Activated CD8-positive, alpha-beta memory T cell treated with anti-CD3 and anti-CD28 coated beads for 24 hours (primary cell): ENCODE results near the gene HCST.
A peak's percentile ranks its signal among the peaks of the same experiment; 100 is the strongest.
"Not testable (repeated sequence)": the region's sequence is repeated elsewhere in the genome, so short reads cannot be mapped to it uniquely, and the experiment has no call there.

Experiments
- DNase-seq: peaks from one replicate; pipeline ENCODE4 v3.0.0-alpha.2; 2020

HCST gene

DNA sequence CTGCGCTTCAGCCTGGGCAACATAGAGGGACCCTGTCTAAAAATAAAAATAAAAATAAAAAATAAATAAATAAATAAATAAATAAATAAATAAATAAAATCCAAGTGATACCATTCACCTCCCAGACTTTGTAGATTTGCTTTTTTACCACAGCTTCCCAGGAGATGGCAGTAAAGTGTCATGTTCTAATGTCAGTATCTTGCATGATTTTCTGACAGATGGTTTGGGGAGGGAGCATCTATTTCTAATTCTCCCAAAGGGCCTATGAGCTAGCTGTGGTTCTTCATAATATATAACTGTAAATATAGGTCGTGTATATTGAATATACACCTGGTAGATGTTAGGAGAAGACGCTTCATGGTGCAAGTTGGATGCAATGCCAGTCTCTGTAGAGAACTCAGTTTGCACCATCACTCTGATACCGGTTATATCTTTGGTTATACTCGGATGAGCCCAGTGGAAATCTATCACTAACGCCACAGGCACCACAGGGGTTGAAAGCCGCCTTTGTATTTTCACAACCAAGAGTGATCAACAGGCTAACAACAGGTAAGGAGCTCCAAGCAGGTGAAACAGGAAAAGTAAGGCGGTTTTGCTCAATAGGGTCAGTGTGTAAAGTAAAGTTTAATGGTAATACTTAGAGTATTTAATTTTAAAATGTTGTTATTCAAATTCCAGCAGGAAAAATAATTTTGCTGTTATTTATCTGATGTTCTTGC, 20.1 kb upstream of the HCST start:
- DNase-seq = no peak

DNA sequence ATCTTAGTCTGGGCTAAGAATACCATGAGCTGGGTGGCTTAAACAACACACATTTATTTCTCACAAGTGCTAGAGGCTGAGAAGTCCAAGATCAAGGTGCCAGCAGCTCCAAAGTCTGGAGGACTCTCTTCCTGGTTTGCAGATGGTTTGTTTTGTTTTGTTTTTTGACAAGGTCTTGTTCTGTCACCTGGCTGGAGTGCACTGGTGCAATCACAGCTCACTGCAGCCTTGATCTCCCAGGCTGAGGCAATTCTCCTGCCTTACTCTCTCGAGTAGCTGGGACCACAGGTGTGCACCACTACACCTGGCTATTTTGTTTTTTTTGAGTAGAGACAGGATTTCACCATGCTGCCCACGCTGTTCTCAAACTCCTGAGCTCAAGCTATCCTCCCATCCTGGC, 18.4 kb upstream of the HCST start:
- DNase-seq = no peak

GRCh38 chr19:35885225-35885738, 17.0 kb upstream of the HCST start:
- DNase-seq = no peak

DNA sequence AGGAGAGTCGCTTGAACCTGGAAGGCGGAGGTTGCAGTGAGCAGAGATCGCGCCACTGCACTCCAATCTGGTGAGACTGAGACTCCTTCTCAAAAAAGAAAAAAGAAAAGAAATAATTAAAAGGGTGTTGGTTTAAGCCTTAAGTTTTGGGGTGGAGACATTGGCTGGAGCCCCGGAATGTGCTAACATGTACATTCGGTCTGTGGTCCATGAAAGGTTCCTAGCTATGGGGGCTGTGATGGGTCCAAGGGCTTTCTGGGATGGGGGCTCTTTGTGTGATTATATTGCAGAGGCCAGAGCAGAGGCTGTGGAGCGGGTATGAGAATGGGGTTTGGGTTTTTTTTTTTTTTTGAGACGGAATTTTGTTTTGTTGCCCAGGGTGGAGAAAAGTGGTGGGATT, 16.4 kb upstream of the HCST start:
- no peak for DNase-seq

GRCh38 chr19:35887197-35887596, 15.1 kb upstream of the HCST start:
- no peak for DNase-seq

- DNase-seq = no peak
Measured at GRCh38 chr19:35888398-35888797, 13.9 kb upstream of the HCST start.

- DNase-seq = no peak
Measured at GRCh38 chr19:35889370-35890112, 12.8 kb upstream of the HCST start.

DNA sequence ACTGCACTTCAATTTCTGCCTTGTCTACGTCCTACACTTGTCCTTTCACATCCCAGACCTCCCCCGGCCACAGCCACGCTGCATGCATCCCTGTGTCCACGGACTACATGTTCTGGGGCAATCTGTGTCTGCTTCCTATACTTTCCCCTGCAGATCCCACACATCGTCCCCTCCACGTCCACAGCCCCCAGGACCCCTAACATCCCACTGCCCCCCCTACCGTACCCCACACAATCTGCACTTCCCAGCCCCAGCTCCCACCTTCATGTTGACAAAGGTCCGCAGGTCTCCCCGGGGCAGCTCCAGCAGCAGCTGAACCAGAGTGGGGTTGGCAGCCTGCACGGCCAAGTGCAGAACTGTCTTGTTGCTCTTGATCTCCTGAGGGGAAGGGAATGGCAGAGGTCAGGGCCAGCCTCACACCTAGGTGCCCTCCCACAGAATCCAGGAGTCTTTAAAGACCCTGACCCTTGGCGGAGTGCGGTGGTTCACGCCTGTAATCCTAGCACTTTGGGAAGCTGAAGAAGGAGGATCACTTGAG, 12.1 kb upstream of the HCST start:
- DNase-seq = no peak

DNA sequence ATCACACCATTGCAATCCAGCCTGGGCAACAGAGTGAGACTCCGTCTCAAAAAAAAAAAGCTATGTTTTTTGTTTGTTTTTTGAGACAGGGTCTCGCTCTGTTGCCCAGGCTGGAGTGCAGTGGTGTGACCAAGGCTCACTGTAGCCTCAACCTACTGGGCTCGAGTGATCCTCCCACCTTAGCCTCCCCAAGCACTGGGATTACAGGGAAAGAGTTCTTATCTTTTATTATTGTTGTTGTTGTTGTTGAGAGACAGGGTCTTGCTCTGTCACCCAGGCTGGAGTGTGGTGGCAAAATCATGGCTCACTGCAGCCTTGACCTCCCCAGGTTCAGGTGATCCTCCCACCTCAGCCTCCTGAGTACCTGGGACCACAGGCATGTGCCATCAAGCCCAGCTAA, 10.5 kb upstream of the HCST start:
- not testable (repeated sequence) for DNase-seq

DNA sequence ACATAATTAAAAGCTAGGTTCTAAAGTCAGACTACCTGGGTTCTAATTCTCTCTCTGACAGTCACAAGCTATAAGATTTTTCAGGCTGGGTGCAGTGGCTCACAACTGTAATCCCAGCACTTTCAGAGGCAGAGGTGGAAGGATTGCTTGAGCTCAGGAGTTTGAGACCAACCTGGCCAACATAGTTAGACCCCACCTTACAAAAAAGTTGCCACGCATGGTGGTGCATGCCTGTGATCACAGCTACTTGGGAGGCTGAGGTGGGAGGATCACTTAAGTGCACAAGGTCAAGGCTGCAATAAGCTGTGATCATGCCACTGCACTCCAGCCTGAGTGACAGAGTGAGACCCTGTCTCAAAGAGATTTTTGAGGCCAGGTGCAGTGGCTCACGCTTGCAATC, 8.0 kb upstream of the HCST start:
- no peak for DNase-seq

DNA sequence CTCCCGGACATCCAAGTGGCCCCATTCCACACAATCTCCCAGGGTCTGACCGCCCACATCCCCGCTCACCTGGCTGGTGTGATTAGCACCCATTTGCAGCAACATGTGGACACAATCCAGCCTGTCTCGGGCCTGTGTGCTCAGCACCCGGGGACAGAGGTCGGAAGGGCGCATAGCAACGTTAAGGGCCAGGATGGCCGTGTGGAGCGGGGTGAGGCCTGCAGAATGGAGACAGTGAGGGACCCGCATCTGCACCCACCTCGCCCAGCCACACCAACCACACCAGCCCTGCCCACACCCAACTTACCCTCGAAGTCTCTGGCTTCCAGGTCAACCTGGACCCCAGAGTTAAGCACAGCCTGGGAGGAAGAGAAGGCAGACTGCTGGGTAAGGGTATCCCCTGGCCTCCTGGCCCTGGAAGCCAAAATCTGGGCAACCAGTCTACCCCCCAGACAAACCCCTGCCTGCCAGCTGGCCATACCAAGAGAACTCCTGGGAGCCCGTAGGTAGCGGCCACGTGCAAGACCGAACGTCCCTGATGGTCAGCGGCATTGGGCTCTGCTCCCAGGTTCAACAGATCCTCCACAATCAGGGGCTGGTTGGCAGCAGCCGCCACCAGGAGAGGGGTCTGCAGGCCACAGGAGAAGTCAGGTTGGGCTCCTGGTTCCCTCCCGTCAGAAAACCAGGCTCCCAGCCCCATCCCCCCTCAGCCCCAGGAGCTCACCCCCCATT, 6.3 kb upstream of the HCST start:
- DNase-seq = no peak

GRCh38 chr19:35896643-35897040, 5.7 kb upstream of the HCST start:
- no peak for DNase-seq

DNA sequence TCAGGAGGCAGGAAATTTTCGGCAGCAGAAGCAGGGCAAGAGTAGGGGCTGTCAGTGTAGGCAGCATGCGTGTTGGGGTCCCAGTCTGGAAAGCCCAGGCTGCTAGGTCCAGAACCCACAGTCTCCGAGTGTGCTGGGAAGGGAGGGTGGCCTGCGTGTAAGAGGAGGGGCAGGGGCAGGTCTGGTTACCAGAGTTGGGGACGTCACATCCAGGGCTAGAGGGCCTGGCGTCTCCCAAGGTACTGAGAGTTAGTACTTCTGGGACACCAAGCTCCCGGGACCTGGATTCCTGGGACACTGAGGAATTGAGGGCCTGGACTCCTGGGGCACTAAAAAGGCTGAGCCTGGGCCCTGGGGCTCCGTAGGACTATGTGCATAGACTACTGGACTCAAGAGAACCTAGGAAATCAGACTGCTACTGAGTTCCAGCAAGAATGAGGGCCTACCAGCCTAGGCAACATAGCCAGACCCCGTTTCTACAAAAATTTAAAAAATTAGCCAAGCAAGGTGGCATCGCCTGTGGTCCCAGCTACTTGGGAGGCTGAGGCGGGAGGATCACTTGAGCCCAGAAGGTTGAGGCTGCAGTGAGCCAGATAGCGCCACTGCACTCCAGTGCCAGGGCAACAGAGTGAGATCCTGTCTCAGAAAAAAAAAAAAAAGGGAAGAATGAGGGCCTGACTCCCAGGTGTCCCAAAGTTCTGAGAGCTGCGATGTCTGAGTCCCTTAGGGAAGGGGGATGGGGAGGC, 4.5 kb upstream of the HCST start:
- no peak for DNase-seq

DNA sequence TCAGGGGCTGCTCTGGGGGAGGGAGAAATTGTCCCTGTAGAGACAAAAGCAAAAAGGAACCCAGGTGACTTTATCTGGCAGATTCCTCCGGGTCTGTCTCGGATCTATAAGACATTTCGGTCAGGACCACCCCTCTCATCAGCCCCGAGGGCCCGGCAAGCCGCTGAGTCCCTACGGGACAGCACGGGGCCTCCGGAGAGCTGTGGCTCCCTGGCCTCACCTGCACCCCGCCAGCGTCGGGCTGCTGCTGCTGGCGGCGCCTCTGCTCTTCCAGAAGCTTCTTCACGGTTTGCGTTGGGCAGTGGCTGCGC, 3.9 kb upstream of the HCST start:
- peak; percentile 77 for DNase-seq

GRCh38 chr19:35899547-35900214, 2.6 kb upstream of the HCST start:
- DNase-seq = peak; percentile 91

GRCh38 chr19:35901055-35901644, 1.2 kb upstream of the HCST start:
- DNase-seq = no peak

DNA sequence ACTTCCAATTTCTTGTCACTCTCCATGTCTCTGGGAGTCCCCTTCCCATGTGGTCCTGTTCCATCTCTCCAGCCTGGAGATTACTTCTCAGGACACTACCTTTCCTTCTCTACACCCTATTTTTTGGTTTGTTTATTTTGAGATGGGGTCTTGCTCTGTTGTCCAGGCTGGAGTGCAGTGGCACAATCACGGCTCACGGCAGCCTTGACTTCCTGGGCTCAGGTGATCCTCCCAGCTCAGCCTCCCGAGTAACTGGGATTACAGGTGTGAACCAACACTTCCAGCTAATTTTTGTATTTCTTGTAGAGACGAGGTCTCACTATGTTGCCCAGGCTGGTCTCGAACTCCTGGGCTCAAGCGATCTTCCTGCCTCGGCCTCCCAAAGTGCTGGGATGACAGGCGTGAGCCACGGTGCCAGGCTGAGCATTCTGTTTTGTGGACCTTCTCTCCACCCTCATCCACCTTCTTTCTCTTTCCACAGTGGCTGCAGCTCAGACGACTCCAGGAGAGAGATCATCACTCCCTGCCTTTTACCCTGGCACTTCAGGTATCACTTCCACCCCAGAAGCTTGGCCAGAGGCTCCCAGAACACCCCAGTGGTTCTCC, 644 bp downstream of the HCST start:
- DNase-seq = no peak

DNA sequence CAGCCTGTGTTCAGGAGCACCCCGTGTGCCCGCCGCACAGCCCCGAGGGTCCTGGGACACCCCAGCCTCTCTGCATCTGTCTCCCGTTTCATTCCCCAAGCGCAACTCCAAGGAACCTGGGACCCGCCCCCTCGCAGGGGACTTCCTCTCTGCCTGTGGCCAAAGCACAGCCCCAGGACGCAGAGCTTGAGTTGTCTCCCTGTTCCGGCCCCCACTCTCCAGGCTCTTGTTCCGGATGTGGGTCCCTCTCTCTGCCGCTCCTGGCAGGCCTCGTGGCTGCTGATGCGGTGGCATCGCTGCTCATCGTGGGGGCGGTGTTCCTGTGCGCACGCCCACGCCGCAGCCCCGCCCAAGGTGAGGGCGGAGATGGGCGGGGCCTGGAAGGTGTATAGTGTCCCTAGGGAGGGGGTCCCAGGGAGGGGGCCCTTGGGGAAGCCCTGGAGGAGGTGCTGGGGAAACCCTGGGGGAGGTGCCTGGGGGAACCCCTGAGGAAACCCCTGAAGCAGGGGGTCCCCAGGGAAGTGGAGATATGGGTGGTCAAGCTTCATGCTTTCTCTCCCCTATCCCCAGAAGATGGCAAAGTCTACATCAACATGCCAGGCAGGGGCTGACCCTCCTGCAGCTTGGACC, 1.3 kb downstream of the HCST start:
- peak; percentile 91 for DNase-seq

DNA sequence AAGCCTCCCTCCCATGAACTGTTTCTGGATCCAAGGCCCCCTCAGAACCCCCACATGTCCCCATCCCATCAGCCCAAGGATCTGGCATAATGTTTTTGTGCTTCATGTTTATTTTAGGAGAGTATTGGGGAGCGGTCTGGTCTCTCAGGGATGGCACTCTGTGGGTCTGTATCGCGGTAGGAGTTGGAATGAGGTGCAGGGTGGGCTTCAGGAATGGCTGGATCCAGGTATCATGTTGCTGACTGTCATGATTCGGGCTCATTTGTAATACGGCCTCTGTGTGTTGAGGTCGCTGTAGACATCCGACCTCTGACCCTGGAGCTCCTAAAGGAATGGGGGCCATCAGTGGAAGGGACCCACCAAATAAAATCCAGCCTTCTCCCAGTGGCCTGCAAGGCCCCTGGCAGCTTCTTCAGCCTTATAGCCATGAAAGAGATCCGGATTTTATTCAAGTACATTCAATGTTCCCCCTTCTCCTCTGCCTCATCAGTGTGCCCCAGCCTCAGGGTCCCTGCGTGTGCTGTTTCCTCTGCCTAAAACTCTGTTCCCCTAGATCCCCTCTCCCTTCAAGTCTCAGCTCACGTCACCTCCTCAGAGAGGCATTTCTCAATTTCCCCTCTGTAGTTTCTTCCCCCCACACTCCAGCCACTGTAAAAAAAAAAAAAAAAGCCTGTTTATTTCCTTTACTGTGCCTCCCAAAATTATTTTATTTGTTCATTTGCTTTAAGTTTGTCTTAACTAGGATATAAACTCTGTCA, 2.2 kb downstream of the HCST start:
- DNase-seq = no peak

DNA sequence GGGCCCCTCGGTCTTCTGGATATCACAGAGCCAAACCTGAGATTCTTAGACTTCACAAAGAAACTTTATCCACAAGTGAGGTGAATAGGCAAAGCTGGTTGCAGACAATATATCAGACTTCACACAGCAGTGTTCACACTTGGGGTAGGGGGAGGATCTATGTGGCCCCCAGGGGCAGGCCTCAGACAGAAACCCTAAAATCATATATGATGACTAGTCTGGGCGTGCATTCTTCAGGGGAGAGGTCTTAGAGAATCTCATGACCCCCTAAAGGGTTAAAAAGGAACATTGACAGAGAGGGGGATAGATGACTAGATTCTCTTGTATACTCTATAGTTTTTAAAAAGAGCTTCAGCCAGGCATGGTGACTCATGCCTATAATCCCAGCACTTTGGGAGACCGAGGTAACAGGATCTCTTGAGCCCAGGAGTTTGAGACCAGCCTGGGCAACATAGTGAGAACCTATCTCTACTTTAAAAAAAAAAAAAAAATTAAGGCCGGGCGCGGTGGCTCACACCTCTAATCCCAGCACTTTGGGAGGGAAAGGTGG, 2.9 kb downstream of the HCST start:
- no peak for DNase-seq
